HepG2 (cell line): ENCODE data around the gene LEMD1. TPM values are rescaled to one million over a fixed set of nuclear protein-coding genes. Genes with fewer than 3 reads are reported as not detected.

Source experiments
- ATAC-seq: fragments of 200-7000 bp; cut with Tn5 transposase; 3 replicates; pipeline ENCODE4 v1.9.1; 2020; ENCODE audit warnings: mild to moderate bottlenecking, moderate library complexity
- BruUV-seq: library from RNA; stranded (reverse); fragments of 400-500 nt; replicated peaks from 2 replicates; lab custom pipeline; 2021; lab: Mats Ljungman, UMichigan
- CTCF ChIA-PET: fragments of 300-600 bp; formaldehyde crosslinking; extraction: SDS; loops from one replicate; lab custom pipeline; 2021; ENCODE audit warnings: low total read pairs, inconsistent platforms, low intra/inter-chr PET ratio; lab: Yijun Ruan, JAX
- POLR2A ChIA-PET: fragments of 350-600 bp; sonication (Branson Sonifier 250); formaldehyde crosslinking; loops from one replicate; lab custom pipeline; 2020; ENCODE audit warnings: antibody characterized with exemption, inconsistent platforms; lab: Yijun Ruan, JAX
- DNase-seq: peaks from one replicate; pipeline ENCODE4 v3.0.0-alpha.2; 2015; ENCODE audit warnings: low spot score
- FAIRE-seq: peaks from 3 replicates; lab custom pipeline; 2011; peaks lifted over from hg19 to GRCh38; lab: Jason Lieb, UNC
- H2AFZ ChIP-seq: one replicate; pipeline ENCODE4 v1.6.1; 2011; ENCODE audit warnings: low read length, inconsistent platforms
- H3K27ac ChIP-seq: fragments of 300-600 bp; 3 replicates; pipeline ENCODE4 v1.8.0; 2011; ENCODE audit warnings: mixed run types, mild to moderate bottlenecking, mixed read lengths, low read length, inconsistent platforms; ENCODE audit not compliant: insufficient read depth; ENCODE audit errors: extremely low read length
- H3K27me3 ChIP-seq, 2 experiments: fragments of 200-600 bp in 1 of 2; 2 replicates in 1 of 2; 3 replicates in 1 of 2; pipeline versions ENCODE4 v1.6.0 to v1.8.0; 2011; ENCODE audit warnings: low read length in 2 of 2, mild to moderate bottlenecking in 2 of 2, moderate library complexity in 2 of 2, inconsistent platforms in 1 of 2; ENCODE audit not compliant: insufficient read depth in 2 of 2, control insufficient read depth in 1 of 2
- H3K36me3 ChIP-seq, 2 experiments: fragments of 200-600 bp in 1 of 2; replicated peaks in 1 of 2; 2 replicates in 1 of 2; 3 replicates in 1 of 2; pipeline versions ENCODE4 v1.5.1 to v1.8.0; 2011; ENCODE audit warnings: low read length in 2 of 2, inconsistent platforms in 1 of 2; ENCODE audit not compliant: insufficient read depth in 2 of 2, control insufficient read depth in 1 of 2
- H3K4me1 ChIP-seq: 2 replicates; pipeline ENCODE4 v1.5.1; 2012; ENCODE audit warnings: low read length, inconsistent platforms; ENCODE audit not compliant: insufficient read depth
- H3K4me2 ChIP-seq: 2 replicates; pipeline ENCODE4 v1.6.0; 2011; ENCODE audit warnings: low read depth, low read length, inconsistent platforms
- H3K4me3 ChIP-seq, 3 experiments: fragments of 200-600 bp in 1 of 3; sonication (generic), shearing (Covaris generic) in 1 of 3; replicated peaks in 1 of 3; 2 replicates each; pipeline ENCODE4 v1.5.1; 2011 to 2016; ENCODE audit warnings: low read length in 3 of 3, inconsistent platforms in 2 of 3, low read depth in 2 of 3, mild to moderate bottlenecking in 2 of 3, control low read depth in 1 of 3, mixed read lengths in 1 of 3; ENCODE audit not compliant: insufficient read depth in 1 of 3
- H3K79me2 ChIP-seq: one replicate; pipeline ENCODE4 v1.6.1; 2011; ENCODE audit warnings: low read length, inconsistent platforms; ENCODE audit not compliant: insufficient read depth
- H3K9ac ChIP-seq: 2 replicates; pipeline ENCODE4 v1.6.0; 2011; ENCODE audit warnings: mild to moderate bottlenecking, low read depth, low read length, inconsistent platforms; ENCODE audit not compliant: insufficient read depth
- H3K9me3 ChIP-seq: 2 replicates; pipeline ENCODE4 v1.5.1; 2012; ENCODE audit warnings: mild to moderate bottlenecking, low read length
- H4K20me1 ChIP-seq: 2 replicates; pipeline ENCODE4 v1.6.0; 2011; ENCODE audit warnings: inconsistent platforms, mild to moderate bottlenecking, low read length, moderate library complexity; ENCODE audit not compliant: insufficient read depth
- HDAC2 ChIP-seq: sonication (generic); formaldehyde crosslinking; IDR thresholded peaks from 2 replicates; pipeline ENCODE4 v1.4.0; 2020; ENCODE audit warnings: missing genetic modification reagents
- HNRNPL ChIP-seq: fragments of 200-400 bp; formaldehyde crosslinking; IDR thresholded peaks from 2 replicates; pipeline ENCODE4 v1.6.1; 2017; ENCODE audit warnings: mild to moderate bottlenecking, low read depth, low read length
- LCORL ChIP-seq, 2 experiments: fragments of 450-650 bp in 1 of 2; sonication (generic) in 1 of 2; formaldehyde crosslinking in 1 of 2; IDR thresholded peaks; 2 replicates each; pipeline versions ENCODE4 v1.5.0 to v1.6.1; 2017 to 2020; ENCODE audit warnings: antibody characterized with exemption in 1 of 2, missing genetic modification reagents in 1 of 2
- MATR3 ChIP-seq: sonication (generic); formaldehyde crosslinking; IDR thresholded peaks from 2 replicates; pipeline ENCODE4 v1.4.0; 2020; ENCODE audit warnings: missing genetic modification reagents
- MAX ChIP-seq: IDR thresholded peaks from 2 replicates; pipeline ENCODE4 v1.6.1; 2012; ENCODE audit warnings: inconsistent platforms
- NFYB ChIP-seq: sonication (generic); formaldehyde crosslinking; IDR thresholded peaks from 2 replicates; pipeline ENCODE4 v1.4.0; 2020; ENCODE audit warnings: missing genetic modification reagents
- PHF20 ChIP-seq: sonication (generic); formaldehyde crosslinking; IDR thresholded peaks from 2 replicates; pipeline ENCODE4 v1.5.0; 2020; ENCODE audit warnings: mild to moderate bottlenecking, missing genetic modification reagents
- RARA ChIP-seq: IDR thresholded peaks from 2 replicates; pipeline ENCODE4 v1.6.1; 2016; ENCODE audit warnings: missing genetic modification reagents, missing compliant biosample characterization
- RBFOX2 ChIP-seq: fragments of 200-400 bp; formaldehyde crosslinking; IDR thresholded peaks from 2 replicates; pipeline ENCODE4 v1.6.1; 2017; ENCODE audit warnings: low read depth, mild to moderate bottlenecking, low read length
- TOPORS ChIP-seq: sonication (generic); formaldehyde crosslinking; IDR thresholded peaks from 2 replicates; pipeline ENCODE4 v1.8.0; 2023; ENCODE audit warnings: mild to moderate bottlenecking, missing genetic modification reagents
- ZIK1 ChIP-seq: sonication (generic); formaldehyde crosslinking; IDR thresholded peaks from 2 replicates; pipeline ENCODE4 v1.5.0; 2020; ENCODE audit warnings: mild to moderate bottlenecking, low read depth, missing genetic modification reagents, borderline replicate concordance
- ZNF138 ChIP-seq: sonication (generic); formaldehyde crosslinking; IDR thresholded peaks from 2 replicates; pipeline ENCODE4 v1.5.0; 2020; ENCODE audit warnings: mild to moderate bottlenecking, low read depth, missing genetic modification reagents
- ZNF564 ChIP-seq: sonication (generic); formaldehyde crosslinking; IDR thresholded peaks from 2 replicates; pipeline ENCODE4 v1.8.1; 2023; ENCODE audit warnings: mild to moderate bottlenecking, missing genetic modification reagents
- ZNF616 ChIP-seq: sonication (generic); formaldehyde crosslinking; IDR thresholded peaks from 2 replicates; pipeline ENCODE4 v1.5.0; 2020; ENCODE audit warnings: low read depth, mild to moderate bottlenecking, missing genetic modification reagents
- ZNF710 ChIP-seq: sonication (generic); formaldehyde crosslinking; IDR thresholded peaks from 2 replicates; pipeline ENCODE4 v1.5.0; 2020; ENCODE audit warnings: mild to moderate bottlenecking, missing genetic modification reagents, borderline replicate concordance
- ZNF768 ChIP-seq: sonication (generic); formaldehyde crosslinking; IDR thresholded peaks from 2 replicates; pipeline ENCODE4 v1.4.0; 2020; ENCODE audit warnings: missing genetic modification reagents
- WGBS: methylation state at CpG from one replicate; pipeline ENCODE4 v1.1.6; 2017; ENCODE audit warnings: low lambda C conversion rate; 5-methylcytosine and 5-hydroxymethylcytosine counted together
- in situ Hi-C: cut with HindIII; loops from 2 replicates; pipeline ENCODE4 v1.10.0; 2017; ENCODE audit warnings: low pct_unique_long_range_greater_than_20kb; ENCODE audit not compliant: extremely low pct_ligation_motif_present
- intact Hi-C: fragments of 100-400 bp; cut with micrococcal nuclease; formaldehyde crosslinking; loops from one replicate; pipeline ENCODE4 v1.10.0; 2022; ENCODE audit not compliant: unreplicated experiment
- polyA plus RNA-seq, 8 experiments: library from polyadenylated mRNA; depleted of rRNA in 3 of 8; stranded (reverse) in 7 of 8; unstranded in 1 of 8; fragments of >200 nt; fragmentation: Illumina TruSeq in 4 of 8; extraction: Trizol in 4 of 8; gene quantifications; 2 replicates each; pipeline versions ENCODE4 v1.2.1 to v1.2.3, GENCODE V29; 2011 to 2016; ENCODE audit warnings: low read depth in 4 of 8, missing spikeins in 1 of 8, mixed read lengths in 1 of 8; ENCODE audit not compliant: insufficient read depth in 1 of 8
- total RNA-seq, 5 experiments: library from RNA; depleted of rRNA; stranded (reverse); fragments of >200 nt; fragmentation: Illumina TruSeq; extraction: Trizol; gene quantifications; 2 replicates each; pipeline ENCODE4 v1.2.3, GENCODE V29; 2016; ENCODE audit warnings: low read depth in 1 of 5
- TF ChIP-seq, protein P1 (sequence below): IDR thresholded peaks from 2 replicates; pipeline ENCODE4 v1.6.1; 2016; ENCODE audit warnings: missing biosample characterization, missing genetic modification reagents, low read depth
- TF ChIP-seq, protein P2 (sequence below): sonication (generic); formaldehyde crosslinking; IDR thresholded peaks from 2 replicates; pipeline ENCODE4 v1.4.0; 2020; ENCODE audit warnings: mild to moderate bottlenecking, missing genetic modification reagents, borderline replicate concordance

The LEMD1 gene
- total and polyA plus RNA-seq, 2 of the 13 experiments (the other 11 are each of a cell fraction or from before 2014, with no cell fraction given), result 1.4 to 2.3 TPM

GRCh38 chr1:205449750-205450443, 28.0 kb upstream of the LEMD1 start:
- intact Hi-C loops, result loop anchor here (2.0 to 10.0 kb wide), 2 partner anchors 35 to 115 kb away; no protein-coding TSS in a partner anchor
- WGBS, result 3% methylated on average over 9 of the region's 18 CpGs
- POLR2A ChIA-PET, result interaction anchor here (0.6 to 6.2 kb wide), 18 partner anchors 9 to 226 kb away, joined by 3 to 95 read pairs (median 4); partner anchors contain the start of gene ELK4
- H3K4me1 ChIP-seq, result peaks cover 70% of the 10 kb centered on the region
- peak; percentile 99 for DNase-seq
- in situ Hi-C loops, result no loop called here
- no peaks in the 10 kb centered on the region for H3K9me3 ChIP-seq
- CTCF ChIA-PET, result interaction anchor here (1.7 kb wide), 1 partner anchor 11 kb away, joined by 4 read pairs; no protein-coding TSS in a partner anchor
- no TSS peak for BruUV-seq
- H3K27me3 ChIP-seq, result peaks cover 0 to 24% of the 10 kb centered on the region in 2 experiments; a peak in 2 of 5 replicates
- peak overlapping the region; percentile 99 for H3K4me2 ChIP-seq
- H3K9ac ChIP-seq, result peak overlapping the region; percentile 85
- H3K36me3 ChIP-seq, result no peaks in the 10 kb centered on the region; a peak in 1 of 5 replicates
- peaks cover 24% of the 10 kb centered on the region for H3K79me2 ChIP-seq
- H3K27ac ChIP-seq, result peak overlapping the region; percentile 89
- peak; percentile 88 for ATAC-seq
- peak overlapping the region; percentile 68 to 81 (median 71) for H3K4me3 ChIP-seq
- 0 out of 2 replicates have a peak, but pooled peaks cover 3% of the 10 kb centered on the region for H4K20me1 ChIP-seq
- H2AFZ ChIP-seq, result no peak overlapping the region
- peak; percentile 94 for FAIRE-seq
- TF ChIP-seq HDAC2 (CRISPR knock-in tag) (0 out of 2 replicates have a peak, but pooled peaks have one; percentile 11), RBFOX2 (peak; percentile 51; the same call in 1 of the 2 replicates), PHF20 (CRISPR knock-in tag) (no peak), ZIK1 (CRISPR knock-in tag) (0 out of 2 replicates have a peak, but pooled peaks have one; percentile 56), TOPORS (CRISPR knock-in tag) (no peak), NFYB (CRISPR knock-in tag) (peak; percentile 46), HNRNPL (0 out of 2 replicates have a peak, but pooled peaks have one; percentile 24), ZNF616 (CRISPR knock-in tag) (peak; percentile 34; the same call in 1 of the 2 replicates), MAX (peak; percentile 42; the same call in 1 of the 2 replicates), ZNF768 (no peak; the same call in 1 of the 2 replicates), ZNF138 (CRISPR knock-in tag) (no peak), ZNF710 (CRISPR knock-in tag) (0 out of 2 replicates have a peak, but pooled peaks have one; percentile 2), LCORL (IDR thresholded peaks at IDR 0.05) (no peak), LCORL (CRISPR knock-in tag; IDR thresholded peaks at IDR 0.05) (peak; percentile 38; the same call in 1 of the 2 replicates), MATR3 (no peak), RARA (peak; percentile 39; the same call in 1 of the 2 replicates), ZNF564 (peak; percentile 56; the same call in 1 of the 2 replicates)
- TF ChIP-seq, protein P1, sequence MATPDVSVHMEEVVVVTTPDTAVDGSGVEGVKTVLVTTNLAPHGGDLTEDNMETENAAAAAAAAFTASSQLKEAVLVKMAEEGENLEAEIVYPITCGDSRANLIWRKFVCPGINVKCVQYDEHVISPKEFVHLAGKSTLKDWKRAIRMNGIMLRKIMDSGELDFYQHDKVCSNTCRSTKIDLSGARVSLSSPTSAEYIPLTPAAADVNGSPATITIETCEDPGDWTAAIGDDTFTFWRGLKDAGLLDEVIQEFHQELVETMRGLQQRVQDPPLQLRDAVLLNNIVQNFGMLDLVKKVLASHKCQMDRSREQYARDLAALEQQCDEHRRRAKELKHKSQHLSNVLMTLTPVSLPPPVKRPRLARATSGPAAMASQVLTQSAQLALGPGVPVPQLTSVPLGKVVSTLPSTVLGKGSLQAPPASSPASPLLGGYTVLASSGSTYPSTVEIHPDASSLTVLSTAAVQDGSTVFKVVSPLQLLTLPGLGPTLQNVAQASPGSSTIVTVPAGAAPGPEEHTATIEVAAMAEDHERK (CRISPR knock-in tag), result no peak
- TF ChIP-seq, protein P2, sequence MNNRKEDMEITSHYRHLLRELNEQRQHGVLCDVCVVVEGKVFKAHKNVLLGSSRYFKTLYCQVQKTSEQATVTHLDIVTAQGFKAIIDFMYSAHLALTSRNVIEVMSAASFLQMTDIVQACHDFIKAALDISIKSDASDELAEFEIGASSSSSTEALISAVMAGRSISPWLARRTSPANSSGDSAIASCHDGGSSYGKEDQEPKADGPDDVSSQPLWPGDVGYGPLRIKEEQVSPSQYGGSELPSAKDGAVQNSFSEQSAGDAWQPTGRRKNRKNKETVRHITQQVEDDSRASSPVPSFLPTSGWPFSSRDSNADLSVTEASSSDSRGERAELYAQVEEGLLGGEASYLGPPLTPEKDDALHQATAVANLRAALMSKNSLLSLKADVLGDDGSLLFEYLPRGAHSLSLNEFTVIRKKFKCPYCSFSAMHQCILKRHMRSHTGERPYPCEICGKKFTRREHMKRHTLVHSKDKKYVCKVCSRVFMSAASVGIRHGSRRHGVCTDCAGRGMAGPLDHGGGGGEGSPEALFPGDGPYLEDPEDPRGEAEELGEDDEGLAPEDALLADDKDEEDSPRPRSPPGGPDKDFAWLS (CRISPR knock-in tag), result no peak
